Thoracic aorta (tissue), 2 donors: ENCODE results near the gene PYGO2. TPM values are rescaled to one million over a fixed set of nuclear protein-coding genes. Genes with fewer than 3 reads are reported as not detected.

Source experiments
- ATAC-seq: fragments of 150-250 bp; one replicate; pipeline ENCODE4 v1.8.0; 2017; ENCODE audit warnings: low read depth; ENCODE audit not compliant: insufficient number of reproducible peaks, low FRiP score
- DNase-seq: peaks from one replicate; pipeline ENCODE4 v3.0.0-alpha.2; 2020; ENCODE audit warnings: low spot score
- H3K27ac ChIP-seq, 2 donors: fragments of 200-600 bp; sonication (generic); 1 replicate in 1 of 2; 2 replicates in 1 of 2; pipeline ENCODE4 v1.5.1; 2016; ENCODE audit warnings: mild to moderate bottlenecking in 2 of 2, moderate library complexity in 2 of 2
- H3K27me3 ChIP-seq: fragments of 200-600 bp; sonication (generic); replicated peaks from 2 replicates; pipeline ENCODE4 v1.6.0; 2016; ENCODE audit warnings: mild to moderate bottlenecking; ENCODE audit not compliant: insufficient read depth
- H3K36me3 ChIP-seq: fragments of 200-600 bp; sonication (generic); one replicate; pipeline ENCODE4 v1.5.1; 2016
- H3K4me1 ChIP-seq, 2 donors: fragments of 200-600 bp; sonication (generic); 1 replicate in 1 of 2; 2 replicates in 1 of 2; pipeline versions ENCODE4 v1.5.1 to v1.6.0; 2016; ENCODE audit warnings: low read depth in 2 of 2, mild to moderate bottlenecking in 1 of 2; ENCODE audit not compliant: control insufficient read depth in 1 of 2
- H3K4me3 ChIP-seq: fragments of 200-600 bp; sonication (generic); 2 replicates; pipeline ENCODE4 v1.5.1; 2016; ENCODE audit warnings: mild to moderate bottlenecking
- H3K9me3 ChIP-seq: fragments of 200-600 bp; sonication (generic); 2 replicates; pipeline ENCODE4 v1.5.1; 2016
- total RNA-seq, 2 donors: library from RNA; depleted of rRNA; stranded (reverse); fragments of >200 nt; gene quantifications; one replicate each; pipeline versions ENCODE4 v1.1.0 to v1.2.3, GENCODE V29; 2016
- TF ChIP-seq, protein P1 (sequence below): fragments of 200-600 bp; sonication (generic); IDR thresholded peaks from one replicate; pipeline ENCODE4 v1.5.1; 2019; ENCODE audit warnings: antibody characterized with exemption

PYGO2 gene, protein sequence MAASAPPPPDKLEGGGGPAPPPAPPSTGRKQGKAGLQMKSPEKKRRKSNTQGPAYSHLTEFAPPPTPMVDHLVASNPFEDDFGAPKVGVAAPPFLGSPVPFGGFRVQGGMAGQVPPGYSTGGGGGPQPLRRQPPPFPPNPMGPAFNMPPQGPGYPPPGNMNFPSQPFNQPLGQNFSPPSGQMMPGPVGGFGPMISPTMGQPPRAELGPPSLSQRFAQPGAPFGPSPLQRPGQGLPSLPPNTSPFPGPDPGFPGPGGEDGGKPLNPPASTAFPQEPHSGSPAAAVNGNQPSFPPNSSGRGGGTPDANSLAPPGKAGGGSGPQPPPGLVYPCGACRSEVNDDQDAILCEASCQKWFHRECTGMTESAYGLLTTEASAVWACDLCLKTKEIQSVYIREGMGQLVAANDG
- total RNA-seq = 10 to 100 TPM; 17.8 to 21.4 TPM

DNA sequence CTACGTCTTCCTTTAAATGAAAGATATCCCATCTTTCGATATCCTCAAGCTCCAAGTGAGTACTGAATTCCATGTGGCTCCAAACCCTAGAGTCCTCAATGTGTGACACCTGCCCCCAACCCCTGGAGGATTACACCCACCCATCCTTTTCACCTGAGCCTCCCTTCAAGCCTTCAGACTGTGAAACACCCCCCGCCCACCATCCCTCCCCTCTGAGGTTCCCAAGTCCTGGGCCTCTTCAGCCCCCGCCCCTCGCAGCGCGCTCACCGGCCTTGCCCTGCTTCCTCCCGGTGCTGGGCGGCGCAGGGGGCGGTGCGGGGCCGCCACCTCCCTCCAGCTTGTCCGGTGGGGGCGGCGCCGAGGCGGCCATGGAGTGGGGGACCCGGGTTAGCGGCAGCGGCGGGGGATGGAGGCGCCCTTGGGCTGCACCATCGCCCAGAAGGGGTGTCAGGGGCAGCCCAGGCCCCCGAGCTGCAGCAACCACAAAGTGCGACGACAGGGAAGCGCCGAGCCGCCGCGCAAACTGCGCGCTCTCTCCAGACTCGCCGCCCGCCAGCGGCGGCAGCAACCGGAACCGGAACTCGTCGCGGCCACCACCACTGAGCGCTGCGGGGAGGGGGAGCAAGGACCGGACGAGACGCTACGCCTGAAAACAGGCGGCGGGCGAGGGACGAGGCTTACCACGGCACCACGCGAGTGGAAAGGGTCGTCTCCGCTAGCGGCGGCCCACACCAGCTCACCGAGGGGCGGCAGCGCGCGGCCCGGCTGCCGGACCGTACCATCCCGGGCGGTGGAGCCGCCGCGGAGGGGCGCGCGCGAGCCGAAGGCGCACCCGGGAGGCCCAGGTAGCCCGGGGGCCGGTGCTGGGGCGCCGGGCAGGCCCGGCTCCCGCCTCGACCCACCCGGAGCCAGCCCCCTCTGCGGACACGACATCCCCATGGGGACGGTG is at the start of gene PYGO2:
PYGO2 (minus strand) TSS at position 576 of the 949 bp plus-strand sequence; CDS start at position 370, 206 bp downstream.
- TF ChIP-seq, protein P1, sequence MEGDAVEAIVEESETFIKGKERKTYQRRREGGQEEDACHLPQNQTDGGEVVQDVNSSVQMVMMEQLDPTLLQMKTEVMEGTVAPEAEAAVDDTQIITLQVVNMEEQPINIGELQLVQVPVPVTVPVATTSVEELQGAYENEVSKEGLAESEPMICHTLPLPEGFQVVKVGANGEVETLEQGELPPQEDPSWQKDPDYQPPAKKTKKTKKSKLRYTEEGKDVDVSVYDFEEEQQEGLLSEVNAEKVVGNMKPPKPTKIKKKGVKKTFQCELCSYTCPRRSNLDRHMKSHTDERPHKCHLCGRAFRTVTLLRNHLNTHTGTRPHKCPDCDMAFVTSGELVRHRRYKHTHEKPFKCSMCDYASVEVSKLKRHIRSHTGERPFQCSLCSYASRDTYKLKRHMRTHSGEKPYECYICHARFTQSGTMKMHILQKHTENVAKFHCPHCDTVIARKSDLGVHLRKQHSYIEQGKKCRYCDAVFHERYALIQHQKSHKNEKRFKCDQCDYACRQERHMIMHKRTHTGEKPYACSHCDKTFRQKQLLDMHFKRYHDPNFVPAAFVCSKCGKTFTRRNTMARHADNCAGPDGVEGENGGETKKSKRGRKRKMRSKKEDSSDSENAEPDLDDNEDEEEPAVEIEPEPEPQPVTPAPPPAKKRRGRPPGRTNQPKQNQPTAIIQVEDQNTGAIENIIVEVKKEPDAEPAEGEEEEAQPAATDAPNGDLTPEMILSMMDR = peak; percentile 46
- no peaks in the 10 kb centered on the region for H3K9me3 ChIP-seq
- peak; percentile 32 for DNase-seq
- H3K27me3 ChIP-seq = no peaks in the 10 kb centered on the region
- H3K36me3 ChIP-seq = peaks cover 33% of the 10 kb centered on the region
- H3K27ac ChIP-seq = peak within 1 kb of the TSS; percentile 96 to 97
- H3K4me1 ChIP-seq = peaks cover 19 to 32% of the 10 kb centered on the region in 2 donors
- ATAC-seq = peak; percentile 67
- H3K4me3 ChIP-seq = peak within 1 kb of the TSS; percentile 91

DNA sequence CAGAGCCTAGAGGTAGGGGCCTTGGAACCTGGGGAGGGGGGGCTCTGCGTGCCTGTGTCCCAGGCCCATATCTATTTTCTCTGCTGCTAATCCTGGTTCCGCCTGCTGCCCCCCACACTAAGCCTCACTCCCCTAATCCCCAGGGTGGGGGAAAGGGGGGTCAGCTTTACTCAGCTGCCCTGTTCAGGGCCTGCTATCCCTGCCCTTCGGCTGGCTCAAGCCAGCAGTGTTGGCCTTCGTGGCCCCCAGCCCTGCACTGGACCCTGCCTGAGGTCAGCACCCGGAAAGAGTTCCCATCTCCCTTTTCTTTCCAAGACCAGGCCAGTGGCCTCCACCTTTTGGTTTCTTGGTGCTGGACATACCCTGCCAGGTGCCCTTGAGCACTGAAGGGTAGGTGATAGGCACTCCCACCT is 49.4 kb upstream of the PYGO2 start:
- TF ChIP-seq, protein P1 = no peak
- Histone ChIP-seq H3K4me1 (peaks cover 42 to 54% of the 10 kb centered on the region in 2 donors), H3K27ac (peak overlapping the region in 1 of 2 donors; percentile 49), H3K36me3 (peaks cover 3% of the 10 kb centered on the region), H3K9me3 (no peaks in the 10 kb centered on the region), H3K4me3 (no peak overlapping the region), H3K27me3 (no peaks in the 10 kb centered on the region)
- ATAC-seq = no peak
- DNase-seq = no peak

DNA sequence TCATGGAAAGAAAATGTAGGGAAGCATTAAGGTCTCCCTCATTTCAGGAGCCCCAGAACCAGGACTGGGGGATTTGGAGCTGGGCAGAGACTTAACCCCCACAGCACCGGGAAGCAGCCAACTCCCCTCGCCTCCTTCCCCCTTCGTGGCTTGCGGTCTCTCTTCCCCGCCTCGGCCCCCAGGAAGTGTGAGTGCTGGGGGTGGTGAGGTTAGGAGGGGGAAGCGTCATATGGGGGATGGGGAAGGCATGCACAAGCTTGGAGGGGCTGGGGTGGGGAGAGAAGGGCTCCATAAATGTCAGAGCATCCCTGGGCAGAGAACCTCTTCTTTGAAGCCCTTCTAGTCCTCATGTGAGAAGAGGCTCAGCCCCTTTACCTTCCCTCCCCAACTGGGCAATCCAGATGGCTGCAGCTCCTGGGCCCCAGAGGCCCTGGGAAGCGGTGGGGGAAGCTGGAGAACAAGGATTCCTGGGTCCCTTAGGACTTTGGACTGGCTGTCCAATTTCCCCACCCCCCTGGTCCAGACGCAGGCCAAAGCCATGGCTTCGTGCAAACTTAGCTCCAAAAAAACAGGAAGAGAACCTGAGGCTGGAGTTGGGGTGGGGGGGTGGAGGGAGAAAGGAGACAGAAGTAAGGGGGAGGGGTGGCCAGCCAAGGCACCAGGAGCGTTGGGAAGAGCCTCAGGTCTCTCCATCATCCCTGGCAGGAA is 48.8 kb upstream of the PYGO2 start:
- Histone ChIP-seq H3K4me3 (peak overlapping the region; percentile 11), H3K9me3 (no peaks in the 10 kb centered on the region), H3K27ac (no peak overlapping the region), H3K36me3 (peaks cover 3% of the 10 kb centered on the region), H3K4me1 (peaks cover 49 to 60% of the 10 kb centered on the region in 2 donors), H3K27me3 (no peaks in the 10 kb centered on the region)
- TF ChIP-seq, protein P1 = no peak
- DNase-seq = no peak
- ATAC-seq = no peak

DNA sequence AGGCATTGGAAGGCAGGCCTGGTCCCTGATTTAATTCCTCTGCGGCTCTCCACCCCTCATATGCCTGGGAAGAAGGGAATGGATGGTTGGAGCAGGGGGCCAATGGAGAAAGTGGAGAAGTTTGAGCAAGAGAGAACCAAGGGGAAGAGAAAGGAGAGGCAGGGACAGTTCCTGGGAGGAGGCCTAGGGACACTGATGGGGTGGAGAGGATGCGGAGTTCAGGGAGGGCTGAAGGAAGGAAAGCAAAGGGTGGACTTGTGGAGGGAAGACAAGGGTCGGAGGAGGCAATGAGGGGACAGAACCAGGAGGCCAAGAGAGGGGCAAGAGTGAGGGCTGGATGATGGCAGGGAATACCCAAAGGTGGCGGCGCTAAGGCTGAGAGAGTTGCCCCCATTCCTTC is 48.2 kb upstream of the PYGO2 start:
- H3K36me3 ChIP-seq = peaks cover 3% of the 10 kb centered on the region
- H3K9me3 ChIP-seq = no peaks in the 10 kb centered on the region
- no peaks in the 10 kb centered on the region for H3K27me3 ChIP-seq
- no peak overlapping the region for H3K27ac ChIP-seq
- no peak for DNase-seq
- peaks cover 55 to 67% of the 10 kb centered on the region in 2 donors for H3K4me1 ChIP-seq
- TF ChIP-seq, protein P1 = no peak
- peak overlapping the region; percentile 11 for H3K4me3 ChIP-seq
- no peak for ATAC-seq
